Measurements from ENCODE around the gene SCAI.
A peak's percentile ranks its signal among the peaks of the same experiment; 100 is the strongest.
"Not testable (repeated sequence)": the region's sequence is repeated elsewhere in the genome, so short reads cannot be mapped to it uniquely, and the experiment has no call there.

The SCAI gene

GRCh38 chr9:125147401-125147951, 4.1 kb upstream of the SCAI start:
- no peak for DNase-seq

GRCh38 chr9:125146247-125146646, 2.9 kb upstream of the SCAI start:
- DNase-seq = peak; percentile 66

- DNase-seq = no peak
Measured at GRCh38 chr9:125145425-125145824, 2.1 kb upstream of the SCAI start.

- DNase-seq = no peak
Measured at GRCh38 chr9:125142560-125143376, 560 bp downstream of the SCAI start.

DNA sequence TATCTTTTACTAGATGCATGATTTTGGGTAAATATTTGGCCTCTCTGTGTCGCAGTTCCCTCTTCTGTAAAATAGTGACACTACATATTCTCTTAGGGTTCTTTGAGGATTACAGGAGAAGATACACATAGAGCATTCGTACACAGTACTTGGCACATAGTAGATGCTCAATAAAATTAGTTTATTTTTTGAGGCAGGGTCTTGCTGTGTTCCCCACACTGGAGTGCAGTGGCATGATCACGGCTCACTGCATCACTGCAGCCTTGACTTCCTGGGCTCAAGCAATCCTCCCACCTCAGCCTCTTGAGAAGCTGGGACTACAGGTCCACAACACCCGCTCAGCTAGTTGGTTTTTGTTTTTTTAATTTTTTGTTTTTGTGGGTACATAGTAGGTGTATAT, 1.6 kb downstream of the SCAI start:
- no peak for DNase-seq

DNA sequence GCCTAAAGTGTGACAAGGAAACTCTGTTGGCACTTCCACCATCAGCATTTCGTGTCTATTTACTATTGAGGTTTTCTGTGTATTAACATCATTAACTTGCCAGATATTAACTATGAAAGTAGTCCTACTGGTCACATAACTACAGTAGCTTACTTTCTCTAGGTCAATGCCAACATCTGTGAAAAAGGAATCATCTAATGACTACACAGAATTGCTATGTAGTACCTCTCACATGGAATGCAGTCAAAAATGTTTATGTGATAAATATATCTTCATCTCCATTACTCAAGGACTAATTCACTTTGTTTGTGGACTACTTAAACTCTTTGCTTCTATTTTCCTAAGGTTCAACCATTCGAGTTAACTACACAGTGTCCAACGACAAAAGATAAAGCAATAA, 2.1 kb downstream of the SCAI start:
- DNase-seq = peak; percentile 69

DNA sequence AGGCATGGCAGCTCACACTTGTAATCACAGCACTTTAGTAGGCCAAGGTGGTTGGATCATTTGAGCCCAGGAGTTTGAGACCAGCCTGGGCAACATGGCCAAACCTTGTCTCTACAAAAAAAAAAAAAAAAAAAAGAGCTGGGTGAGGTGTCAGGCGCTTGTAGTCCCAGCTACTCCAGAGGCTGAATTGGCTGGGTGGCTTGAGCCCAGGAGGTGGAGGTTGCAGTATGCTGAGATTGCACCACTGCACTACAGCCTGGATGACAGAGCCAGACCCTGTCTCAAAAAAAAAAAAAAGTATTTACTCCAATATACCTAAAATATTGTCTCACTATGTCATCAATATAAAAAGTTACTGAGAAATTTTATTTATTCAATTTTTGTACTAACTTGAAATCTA, 2.8 kb downstream of the SCAI start:
- DNase-seq = no peak

DNA sequence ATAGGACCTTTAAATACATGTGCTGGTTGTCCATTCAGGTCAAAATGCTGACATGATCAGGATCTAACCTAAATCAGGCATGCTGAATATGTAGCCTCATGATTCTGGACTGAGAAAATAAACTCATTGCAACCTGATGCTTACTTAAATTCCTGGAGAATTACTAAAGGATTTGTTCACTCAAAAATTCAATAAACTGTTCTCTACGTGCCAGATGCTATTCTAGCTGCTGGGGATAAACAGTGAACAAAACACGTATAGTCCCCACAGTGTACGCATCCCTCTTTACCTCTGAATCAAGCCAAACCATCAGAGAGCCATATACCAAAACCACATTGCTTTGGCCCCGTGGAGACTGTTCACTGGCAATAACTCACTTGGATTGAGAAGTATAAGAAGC, 6.1 kb downstream of the SCAI start:
- DNase-seq = peak; percentile 77

- DNase-seq = no peak
Measured at GRCh38 chr9:125134976-125135375, 8.4 kb downstream of the SCAI start.

DNA sequence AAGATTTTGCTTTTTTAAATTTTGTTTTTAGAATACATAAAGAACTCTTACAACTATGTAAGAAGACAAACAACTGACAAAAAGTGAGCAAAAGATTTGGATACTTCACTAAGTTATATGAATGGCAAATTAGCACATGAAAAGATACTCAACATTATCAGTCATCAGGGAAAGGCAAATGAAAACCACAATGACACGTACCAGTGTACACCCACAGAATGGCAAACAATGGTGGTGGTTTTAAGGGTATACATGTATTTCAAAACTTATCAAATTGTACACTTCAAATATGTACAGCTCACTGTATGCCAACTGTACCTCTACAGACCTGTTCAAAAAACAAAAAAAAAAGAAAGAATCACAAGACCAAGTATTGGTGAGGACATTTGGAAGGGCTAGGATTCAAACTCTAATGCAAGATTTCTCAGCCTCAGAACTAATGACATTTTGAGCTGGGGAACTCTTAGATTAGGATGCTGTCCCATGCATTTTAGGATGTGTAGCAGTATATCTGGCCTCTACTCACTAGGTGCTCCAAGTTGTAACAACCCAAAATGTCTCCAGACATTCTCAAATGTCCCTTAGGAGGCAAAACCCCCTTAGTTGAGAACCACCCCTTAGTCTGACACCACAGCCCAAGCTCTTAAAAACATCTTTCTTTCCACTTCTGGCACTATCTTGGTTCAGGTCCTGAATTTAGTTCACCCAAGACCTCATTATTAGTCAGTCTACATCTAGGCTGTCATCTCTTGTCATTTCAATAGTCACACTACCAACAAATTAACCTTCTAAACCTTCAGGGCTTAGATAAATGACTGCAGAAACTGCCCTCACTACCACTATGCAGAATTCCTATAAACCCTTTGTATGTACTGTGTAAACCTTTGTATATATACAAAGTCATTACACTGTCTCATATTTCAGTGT, 9.7 kb downstream of the SCAI start:
- no peak for DNase-seq

- DNase-seq = no peak
Measured at GRCh38 chr9:125131778-125132177, 11.6 kb downstream of the SCAI start.

- DNase-seq = peak; percentile 99
Measured at GRCh38 chr9:125126019-125126746, 17.1 kb downstream of the SCAI start.

DNA sequence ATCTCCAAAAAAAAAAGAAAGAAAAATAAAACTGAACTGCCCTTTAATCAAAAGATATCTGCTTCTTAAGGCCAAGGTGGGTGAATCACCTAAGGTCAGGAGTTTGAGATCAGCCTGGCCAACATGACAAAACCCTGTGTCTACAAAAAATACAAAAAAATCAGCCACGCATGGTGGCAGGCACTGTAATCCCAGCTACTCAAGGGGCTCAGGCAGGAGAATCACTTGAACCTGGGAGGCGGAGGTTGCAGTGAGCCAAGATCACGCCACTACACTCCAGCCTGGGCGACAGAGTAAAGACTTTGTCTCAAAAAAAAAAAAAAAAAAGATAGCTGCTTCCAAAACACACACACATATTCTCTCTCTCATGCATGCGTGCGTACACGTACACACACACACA, 17.8 kb downstream of the SCAI start:
- no peak for DNase-seq

DNA sequence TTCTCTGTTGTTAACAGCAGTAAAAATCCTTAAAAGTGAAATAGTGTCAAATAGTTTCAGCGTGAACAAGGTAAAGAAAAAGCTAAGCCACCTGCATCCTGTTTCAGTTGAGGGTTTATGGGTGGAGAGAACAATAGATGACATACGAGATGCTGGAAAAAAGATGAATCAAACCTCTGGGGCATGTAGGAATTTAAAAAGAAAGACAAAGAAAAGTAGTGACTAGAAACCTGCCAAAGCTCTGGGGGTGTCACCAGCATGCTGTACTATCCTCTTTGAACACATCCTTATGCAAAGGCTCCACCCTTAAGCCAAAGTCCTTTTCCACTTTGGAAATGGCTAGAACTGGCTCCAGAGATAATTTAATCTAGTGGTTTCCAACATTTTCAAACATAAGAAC, 22.2 kb downstream of the SCAI start:
- DNase-seq = no peak

- DNase-seq = peak; percentile 69
Measured at GRCh38 chr9:125119643-125120286, 23.6 kb downstream of the SCAI start.

- DNase-seq = not testable (repeated sequence)
Measured at GRCh38 chr9:125118696-125119095, 24.6 kb downstream of the SCAI start.

DNA sequence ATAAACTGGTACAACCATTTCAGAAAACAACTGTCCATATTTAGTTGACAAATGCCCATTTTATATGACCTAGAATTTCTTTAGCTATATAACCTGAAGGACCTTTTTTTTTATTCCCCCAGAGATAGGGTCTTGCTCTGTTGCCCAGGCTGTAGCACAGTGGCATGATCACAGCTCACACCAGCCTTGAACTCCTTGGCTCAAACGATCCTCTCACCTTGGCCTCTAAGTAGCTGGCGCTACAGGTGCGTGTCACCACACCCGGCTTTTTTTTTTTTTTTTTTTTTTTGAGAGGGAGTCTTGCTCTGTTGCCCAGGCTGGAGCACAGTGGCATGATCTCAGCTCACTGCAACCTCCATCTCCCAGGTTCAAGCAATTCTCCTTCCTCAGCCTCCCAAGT, 28.8 kb downstream of the SCAI start:
- DNase-seq = not testable (repeated sequence)

DNA sequence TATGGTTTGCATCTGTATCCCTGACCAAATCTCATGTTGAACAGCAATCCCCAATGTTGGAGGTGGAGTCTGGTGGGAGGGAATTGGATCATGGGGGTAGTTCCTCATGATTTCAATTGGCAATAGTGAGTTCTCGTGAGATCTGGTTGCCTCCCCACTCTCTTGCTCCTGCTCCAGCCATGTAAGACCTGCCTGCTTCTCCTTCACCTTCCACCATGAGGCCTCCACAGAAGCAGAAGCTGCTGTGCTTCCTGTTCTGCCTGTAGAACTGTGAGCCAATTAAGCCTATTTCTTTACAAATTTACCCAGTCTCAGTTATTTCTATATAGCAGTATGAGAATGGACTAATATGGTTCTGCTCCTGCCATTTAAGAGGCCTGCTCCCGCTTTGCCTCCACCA, 32.9 kb downstream of the SCAI start:
- no peak for DNase-seq

- DNase-seq = not testable (repeated sequence)
Measured at GRCh38 chr9:125108541-125108940, 34.8 kb downstream of the SCAI start.

DNA sequence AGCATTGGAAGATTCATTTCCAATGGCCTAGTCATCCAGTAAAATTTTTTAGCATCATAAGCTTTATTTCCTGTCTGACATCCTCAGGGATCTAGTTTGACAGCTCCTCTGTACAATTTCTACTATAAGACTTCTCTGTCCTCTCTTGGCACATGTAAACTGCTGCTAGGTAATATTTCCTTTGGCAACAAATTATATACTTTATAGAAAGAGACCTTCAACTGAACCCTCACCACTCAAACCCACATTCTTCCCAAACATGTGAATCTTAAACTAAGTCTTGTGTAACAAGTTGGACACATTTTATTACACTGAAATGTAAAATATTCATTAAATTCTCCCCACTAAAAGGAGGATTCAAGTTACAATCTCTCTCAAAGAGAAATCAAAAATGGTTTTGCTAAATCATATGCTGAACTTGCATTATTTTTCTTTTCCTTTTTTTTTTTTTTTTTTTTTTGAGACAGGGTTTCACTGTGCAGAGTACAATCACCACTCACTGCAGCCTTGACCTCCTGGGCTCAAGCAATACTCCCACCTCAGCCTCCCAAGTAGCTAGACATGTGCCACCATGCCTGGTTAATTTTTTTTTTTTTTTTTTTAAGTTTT, 36.9 kb downstream of the SCAI start:
- peak; percentile 34 for DNase-seq

GRCh38 chr9:125103770-125104460, 39.4 kb downstream of the SCAI start:
- no peak for DNase-seq

Measured in EL (cell line).